Sigmoid colon (tissue), 7 donors: Measurements from ENCODE around the gene TTC39B. TPM values are rescaled to one million over a fixed set of nuclear protein-coding genes. Genes with fewer than 3 reads are reported as not detected.

Experiments used
- DNase-seq: peaks from one replicate; pipeline ENCODE4 v3.0.0-alpha.2; 2019
- H3K27ac ChIP-seq, 4 donors: fragments of 200-600 bp; sonication (generic); one replicate each; pipeline ENCODE4 v1.5.1; 2016 to 2019; ENCODE audit warnings: mild to moderate bottlenecking in 1 of 4
- H3K27me3 ChIP-seq, 3 donors: fragments of 200-600 bp; sonication (generic); one replicate each; pipeline ENCODE4 v1.5.1; 2019; ENCODE audit warnings: mild to moderate bottlenecking in 1 of 3
- H3K36me3 ChIP-seq, 4 donors: fragments of 200-600 bp; sonication (generic); one replicate each; pipeline ENCODE4 v1.5.1; 2016 to 2019
- H3K4me1 ChIP-seq, 4 donors: fragments of 200-600 bp; sonication (generic); one replicate each; pipeline ENCODE4 v1.5.1; 2017 to 2019
- H3K4me3 ChIP-seq, 4 donors: fragments of 200-600 bp; sonication (generic); one replicate each; pipeline ENCODE4 v1.5.1; 2017 to 2019; ENCODE audit warnings: mild to moderate bottlenecking in 2 of 4, moderate library complexity in 1 of 4
- H3K9me3 ChIP-seq, 4 donors: fragments of 200-600 bp in 3 of 4; sonication (generic) in 3 of 4; one replicate each; pipeline versions ENCODE4 v1.5.1 to v1.6.1; 2013 to 2019
- CTCF ChIP-seq, 4 experiments: fragments of 450-650 bp in 3 of 4; fragments of 200-600 bp in 1 of 4; IDR thresholded peaks; one replicate each; pipeline ENCODE4 v1.5.1; 2016 to 2019; ENCODE audit warnings: antibody characterized with exemption in 4 of 4, mild to moderate bottlenecking in 3 of 4, moderate library complexity in 2 of 4
- EP300 ChIP-seq, 4 donors: sonication (generic); formaldehyde crosslinking; IDR thresholded peaks; one replicate each; pipeline ENCODE4 v1.6.1; 2017; ENCODE audit warnings: antibody characterized with exemption in 4 of 4
- POLR2A ChIP-seq, 2 donors: fragments of 450-650 bp; IDR thresholded peaks; one replicate each; pipeline ENCODE4 v1.6.1; 2016; ENCODE audit warnings: antibody characterized with exemption in 2 of 2, mild to moderate bottlenecking in 2 of 2, moderate library complexity in 2 of 2
- POLR2AphosphoS5 ChIP-seq, 4 donors: sonication (generic); formaldehyde crosslinking; IDR thresholded peaks; one replicate each; pipeline ENCODE4 v1.6.1; 2017; ENCODE audit warnings: antibody characterized with exemption in 4 of 4
- WGBS, 2 donors: extraction: QIAGEN DNeasy Blood & Tissue Kit; methylation state at CpG; one replicate each; pipeline ENCODE4 v1.1.7; 2013; 5-methylcytosine and 5-hydroxymethylcytosine counted together
- intact Hi-C: fragments of 100-400 bp; cut with DNase I; formaldehyde crosslinking; loops from one replicate; pipeline ENCODE4 v1.15.1; 2023
- polyA plus RNA-seq, 3 donors: library from polyadenylated mRNA; stranded (reverse); fragments of 200-250 nt; gene quantifications; one replicate each; pipeline ENCODE4 v1.2.3, GENCODE V29; 2013
- total RNA-seq, 4 donors: library from RNA; depleted of rRNA; stranded (reverse); fragments of >200 nt; gene quantifications; one replicate each; pipeline ENCODE4 v1.1.0, GENCODE V29; 2016
- donor health status: healthy with polysubstance abuse.
- donor health status: Bipolar disorder and iron deficiency.
- donor health status: healthy.

TTC39B gene
- total and polyA plus RNA-seq, 7 donors = 4.2 to 15.8 (median 9.1) TPM

GRCh38 chr9:15276328-15276938 is 30.6 kb downstream of the TTC39B start:
- no peak for DNase-seq
- TF ChIP-seq CTCF (IDR thresholded peaks at IDR 0.05) (no peak), POLR2A (IDR thresholded peaks at IDR 0.05) (no peak), EP300 (IDR thresholded peaks at IDR 0.05) (no peak), POLR2AphosphoS5 (IDR thresholded peaks at IDR 0.05) (no peak)
- Histone ChIP-seq H3K27ac (no peak overlapping the region), H3K4me3 (no peak overlapping the region), H3K4me1 (peaks cover 0 to 6% (median 4%) of the 10 kb centered on the region in 4 donors), H3K27me3 (no peaks in the 10 kb centered on the region), H3K36me3 (no peaks in the 10 kb centered on the region), H3K9me3 (no peaks in the 10 kb centered on the region)
- 13 to 71% methylated on average over 4 of the region's 4 CpGs for WGBS, 2 donors
- intact Hi-C loops = no loop called here

GRCh38 chr9:15274425-15274824 is 32.6 kb downstream of the TTC39B start:
- intact Hi-C loops = no loop called here
- H3K4me3 ChIP-seq = no peak overlapping the region
- no peak for DNase-seq
- H3K27ac ChIP-seq = no peak overlapping the region
- H3K9me3 ChIP-seq = no peaks in the 10 kb centered on the region
- peaks cover 0 to 5% (median 4%) of the 10 kb centered on the region in 4 donors for H3K4me1 ChIP-seq
- TF ChIP-seq EP300 (IDR thresholded peaks at IDR 0.05) (no peak), POLR2AphosphoS5 (IDR thresholded peaks at IDR 0.05) (no peak), POLR2A (IDR thresholded peaks at IDR 0.05) (no peak), CTCF (IDR thresholded peaks at IDR 0.05) (no peak)
- H3K36me3 ChIP-seq = no peaks in the 10 kb centered on the region
- no peaks in the 10 kb centered on the region for H3K27me3 ChIP-seq
- 92 to 95% methylated on average over 1 of the region's 1 CpG for WGBS, 2 donors

- WGBS, 2 donors = 64 to 96% methylated on average over 3 of the region's 3 CpGs
- no peaks in the 10 kb centered on the region for H3K36me3 ChIP-seq
- TF ChIP-seq POLR2AphosphoS5 (IDR thresholded peaks at IDR 0.05) (no peak), POLR2A (IDR thresholded peaks at IDR 0.05) (no peak), EP300 (IDR thresholded peaks at IDR 0.05) (no peak), CTCF (IDR thresholded peaks at IDR 0.05) (no peak)
- intact Hi-C loops = no loop called here
- H3K4me1 ChIP-seq = no peaks in the 10 kb centered on the region
- no peaks in the 10 kb centered on the region for H3K27me3 ChIP-seq
- DNase-seq = no peak
- H3K4me3 ChIP-seq = no peak overlapping the region
- H3K9me3 ChIP-seq = no peaks in the 10 kb centered on the region
- H3K27ac ChIP-seq = no peak overlapping the region
Observed at GRCh38 chr9:15272377-15272928, 34.6 kb downstream of the TTC39B start.

- TF ChIP-seq CTCF (IDR thresholded peaks at IDR 0.05) (no peak), POLR2A (IDR thresholded peaks at IDR 0.05) (no peak), POLR2AphosphoS5 (IDR thresholded peaks at IDR 0.05) (no peak), EP300 (IDR thresholded peaks at IDR 0.05) (no peak)
- intact Hi-C loops = no loop called here
- WGBS, 2 donors = 89 to 93% methylated on average over 7 of the region's 7 CpGs
Observed at GRCh38 chr9:15271403-15271802, 35.6 kb downstream of the TTC39B start.

More at GRCh38 chr9:15271403-15271802, 35.6 kb downstream of the TTC39B start:
- Histone ChIP-seq H3K27ac (no peak overlapping the region), H3K4me3 (no peak overlapping the region), H3K4me1 (no peaks in the 10 kb centered on the region), H3K9me3 (no peaks in the 10 kb centered on the region), H3K36me3 (no peaks in the 10 kb centered on the region), H3K27me3 (no peaks in the 10 kb centered on the region)
- DNase-seq = no peak
